ENCODE data around the gene DNAJC18.

DNAJC18 gene

GRCh38 chr5:139403418-139403786, 35.9 kb downstream of the DNAJC18 start:
- no peak for DNase-seq (ENCODE audit: low read depth)

GRCh38 chr5:139402561-139403158, 36.7 kb downstream of the DNAJC18 start:
- DNase-seq (ENCODE audit: low read depth): no peak

GRCh38 chr5:139401546-139401945, 37.8 kb downstream of the DNAJC18 start:
- no peak for DNase-seq (ENCODE audit: low read depth)

DNA sequence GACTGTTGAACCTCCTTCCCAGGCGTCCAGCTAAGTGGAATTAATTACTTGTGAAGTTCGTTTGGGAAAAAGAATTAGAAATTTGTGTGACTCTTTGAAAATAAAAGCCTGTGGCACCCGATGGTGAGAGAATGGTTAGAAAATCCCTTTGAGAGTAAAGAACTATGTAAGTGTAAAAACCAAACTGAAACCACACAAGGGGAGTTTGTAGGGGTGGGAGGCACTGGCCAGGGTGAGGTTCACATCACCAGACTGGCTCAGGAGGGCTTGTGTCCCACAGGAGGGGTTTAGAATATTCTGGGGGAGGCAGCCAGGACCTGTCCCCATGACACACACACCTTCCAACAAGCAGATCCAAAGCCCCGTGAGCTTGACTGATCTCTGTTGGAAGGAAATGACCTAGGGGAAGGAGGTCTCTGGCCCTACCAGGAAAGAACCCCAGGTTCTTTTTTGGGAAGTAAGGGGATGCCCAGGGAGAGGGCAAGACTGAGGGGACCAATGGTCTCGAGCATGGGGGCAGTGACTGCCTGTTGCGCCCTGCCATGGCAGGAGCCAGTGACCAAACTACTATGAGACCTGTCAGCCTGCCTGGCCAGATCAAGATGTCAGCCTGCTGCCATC, 39.7 kb downstream of the DNAJC18 start:
- DNase-seq (ENCODE audit: low read depth): no peak

DNA sequence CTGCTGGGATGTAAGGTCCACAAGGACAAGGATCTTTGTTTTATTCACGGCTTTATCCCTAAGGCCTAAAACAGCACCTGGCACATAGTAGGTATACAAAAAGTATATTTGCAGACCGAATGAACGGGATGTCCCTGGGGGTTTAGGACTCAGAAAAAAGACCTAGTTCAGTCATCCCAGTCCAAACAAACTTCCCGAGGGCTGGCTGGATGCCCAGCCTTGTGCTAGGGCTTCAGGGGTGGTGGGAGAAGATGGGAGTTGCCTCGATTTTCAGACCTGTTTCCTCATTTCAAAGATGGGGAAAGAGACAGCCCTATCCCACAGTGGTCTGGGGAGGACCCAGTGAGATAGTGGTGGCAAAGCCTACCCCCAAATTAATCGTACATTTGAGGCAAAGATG, 41.4 kb downstream of the DNAJC18 start:
- no peak for DNase-seq (ENCODE audit: low read depth)

GRCh38 chr5:139396691-139397090, 42.6 kb downstream of the DNAJC18 start:
- no peak for DNase-seq (ENCODE audit: low read depth)

- DNase-seq (ENCODE audit: low read depth): no peak
Observed at GRCh38 chr5:139395844-139396640, 43.3 kb downstream of the DNAJC18 start.

DNA sequence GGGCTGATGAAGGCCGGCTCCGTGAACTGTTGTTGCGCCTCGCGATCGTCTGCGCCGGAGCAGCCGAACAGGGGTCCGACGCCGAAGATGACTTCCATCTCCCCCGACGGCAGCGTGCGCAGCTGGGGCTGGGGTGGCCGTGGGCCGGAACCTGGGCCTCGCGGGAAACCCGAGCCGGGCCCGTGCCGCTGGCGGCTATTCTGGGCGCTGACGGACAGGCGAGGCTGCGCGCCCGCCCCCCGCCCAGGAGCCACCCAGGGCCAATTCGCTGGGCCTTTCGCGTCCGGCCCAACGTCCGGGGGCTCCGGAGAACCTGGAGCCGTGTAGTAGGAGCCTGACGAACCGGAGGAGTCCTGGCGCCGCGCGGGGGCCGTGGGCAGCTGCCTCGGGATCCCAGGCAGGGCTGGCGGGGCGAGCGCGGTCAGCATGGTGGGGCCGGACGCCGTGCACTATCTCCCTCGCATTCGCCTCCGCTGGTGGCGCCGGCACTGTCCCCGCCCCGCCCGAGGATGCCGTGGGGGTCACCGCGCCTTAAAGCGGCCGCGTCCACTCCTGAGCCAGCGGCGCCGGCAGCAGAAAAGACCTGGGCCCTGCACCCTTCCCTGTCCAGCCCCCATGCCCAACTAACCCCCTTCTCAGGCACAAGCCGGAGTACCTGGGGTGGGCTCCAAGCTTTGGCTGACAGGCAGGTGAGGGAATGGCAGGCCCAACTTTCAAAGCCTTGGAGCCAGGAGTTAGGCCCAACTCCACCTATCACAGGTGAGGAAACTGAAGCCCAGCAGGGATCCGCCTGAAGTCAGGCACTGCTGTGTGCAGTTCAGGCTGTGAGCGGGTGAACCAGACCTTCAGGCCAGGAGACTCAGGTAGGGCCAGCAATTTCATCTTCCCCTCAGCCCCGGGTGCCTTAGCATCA, 44.4 kb downstream of the DNAJC18 start, which contains the start of gene PROB1:
TSS of gene PROB1 (minus strand) at position 451 of the 913 bp plus-strand sequence. CDS start at position 428, 23 bp downstream.
- DNase-seq (ENCODE audit: low read depth): no peak

DNA sequence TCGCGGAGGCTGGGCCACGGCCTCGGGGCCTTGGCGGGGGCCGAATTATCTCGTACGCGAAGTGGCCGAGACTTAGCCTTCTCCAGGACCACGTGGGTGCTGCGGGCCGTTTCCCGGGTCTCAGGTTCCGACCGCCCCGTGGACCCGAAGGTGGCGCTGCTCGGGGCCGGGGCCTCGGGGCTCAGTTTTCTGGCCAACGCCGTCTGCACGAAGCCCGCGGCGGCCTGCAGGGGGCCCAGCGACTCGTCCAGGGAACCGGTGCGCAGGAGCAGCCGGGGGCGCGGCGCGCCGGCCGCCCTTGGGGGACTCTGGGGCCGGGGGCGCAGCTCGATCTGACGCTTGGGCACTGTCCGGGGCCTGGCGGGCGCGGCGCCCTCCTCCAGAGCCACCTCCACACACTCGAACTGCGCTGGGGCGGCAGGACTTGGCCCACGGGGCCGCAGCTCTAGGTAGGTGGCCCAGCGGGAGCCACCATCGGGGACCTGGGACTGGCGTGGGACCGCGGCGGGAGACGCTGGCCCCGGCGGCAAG, 45.1 kb downstream of the DNAJC18 start:
- DNase-seq (ENCODE audit: low read depth): peak; percentile 66

- peak; percentile 35 for DNase-seq (ENCODE audit: low read depth)
Observed at GRCh38 chr5:139393497-139394122, 45.7 kb downstream of the DNAJC18 start.

GRCh38 chr5:139392678-139393496, 46.4 kb downstream of the DNAJC18 start:
- peak; percentile 78 for DNase-seq (ENCODE audit: low read depth)

DNA sequence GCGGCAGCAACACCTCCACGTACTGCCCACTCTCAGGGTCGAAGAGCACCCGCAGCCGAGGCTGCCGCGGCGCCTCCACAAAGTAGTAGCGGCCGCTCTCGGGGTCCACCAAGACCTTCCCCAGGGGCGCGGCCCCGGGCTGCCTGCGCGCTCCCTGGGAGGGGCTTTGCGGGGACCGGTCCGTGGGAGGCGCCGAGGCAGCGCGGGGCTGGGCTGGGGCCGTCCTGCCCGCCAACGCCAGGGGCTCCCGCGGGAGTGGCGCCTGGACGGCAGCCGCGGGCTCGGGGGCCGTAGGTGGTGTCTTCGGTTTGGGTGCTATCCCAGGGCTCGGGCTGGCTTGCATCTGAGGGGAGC, 47.0 kb downstream of the DNAJC18 start:
- DNase-seq (ENCODE audit: low read depth): no peak

DNA sequence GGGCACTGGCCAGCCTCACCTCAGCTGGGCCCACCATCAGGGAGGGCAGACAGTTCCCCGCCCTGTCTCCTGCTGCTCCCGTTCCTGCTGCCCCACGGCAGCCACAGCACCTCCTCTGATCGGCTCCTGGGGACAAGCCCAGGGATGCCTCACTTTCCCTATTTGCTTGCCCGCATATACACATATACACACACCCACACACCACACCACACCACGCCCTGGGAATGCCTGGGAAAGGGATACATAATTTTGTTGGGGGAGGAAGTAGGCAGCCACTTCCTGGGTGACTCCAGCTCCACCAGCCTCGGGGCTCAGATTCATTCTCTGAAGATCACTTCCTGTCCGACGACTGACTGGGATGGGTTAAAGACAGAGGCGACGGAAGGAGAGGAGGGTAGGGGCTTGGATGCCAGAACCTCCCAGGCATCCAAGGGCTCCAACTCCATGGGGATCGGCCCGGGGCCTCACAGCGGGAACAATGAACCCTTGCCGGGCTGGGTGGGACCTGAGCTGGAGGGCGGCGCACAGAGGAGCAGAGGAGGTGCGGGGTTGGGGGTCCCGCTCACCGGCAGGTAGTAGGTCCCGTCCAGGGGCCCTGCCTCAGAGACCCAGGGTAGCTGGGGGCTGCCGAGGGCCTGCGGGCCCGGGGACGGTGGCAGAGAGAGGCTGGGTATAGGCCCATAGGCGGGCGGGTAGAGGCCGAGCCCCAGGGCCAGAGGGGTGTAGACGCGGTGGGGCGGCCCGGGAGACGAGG, 47.6 kb downstream of the DNAJC18 start:
- no peak for DNase-seq (ENCODE audit: low read depth)

GRCh38 chr5:139390639-139391569, 48.4 kb downstream of the DNAJC18 start:
- DNase-seq (ENCODE audit: low read depth): no peak

DNA sequence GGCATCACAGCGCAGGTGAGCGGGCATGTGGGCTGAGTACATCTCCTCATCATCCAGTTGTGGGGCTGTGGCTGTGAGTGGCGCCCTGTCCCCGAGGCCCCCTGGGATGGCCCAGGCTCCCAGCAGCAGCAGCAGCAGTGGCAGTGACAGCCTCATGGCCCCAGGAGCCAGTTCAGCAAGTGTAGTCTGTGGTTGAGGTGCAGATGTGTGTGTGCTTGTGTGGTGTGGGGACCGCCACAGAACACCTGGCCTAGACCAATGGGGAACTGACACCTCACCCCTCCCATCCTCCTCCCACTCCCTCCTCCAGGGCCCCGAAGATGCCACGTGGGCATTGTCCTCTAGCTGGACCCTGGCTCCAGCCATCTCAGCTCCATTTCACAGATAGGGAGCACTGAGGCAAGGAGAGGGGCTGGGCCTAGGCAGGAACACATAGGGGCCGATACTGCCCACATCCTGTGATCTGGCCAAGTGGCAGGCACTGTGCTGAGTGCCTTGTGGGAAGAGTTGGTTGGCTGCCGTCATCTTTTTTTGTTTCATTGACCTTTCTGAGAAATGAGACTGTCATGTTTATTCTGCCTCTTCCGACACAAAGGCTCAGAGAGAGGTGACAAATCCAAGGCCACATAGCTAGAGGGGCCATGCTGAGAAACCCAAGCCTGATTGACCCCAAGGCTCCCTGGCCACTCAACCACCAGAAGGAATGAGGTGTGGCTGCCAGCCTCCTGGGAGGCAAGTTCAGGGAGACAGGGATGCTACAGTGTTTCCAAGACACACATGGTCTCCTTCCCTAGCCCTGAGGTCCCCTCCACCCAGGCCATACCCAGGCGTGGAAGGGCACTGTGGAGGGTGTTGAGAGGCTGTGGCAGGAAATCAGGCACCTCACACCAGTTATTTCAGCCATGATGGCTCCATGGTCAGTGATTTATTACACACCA, 49.4 kb downstream of the DNAJC18 start, which contains the start of gene MZB1:
TSS of gene MZB1 (minus strand) at position 213 of the 938 bp plus-strand sequence. CDS start at position 156, 57 bp downstream.
- DNase-seq (ENCODE audit: low read depth): no peak

- no peak for DNase-seq (ENCODE audit: low read depth)
Observed at GRCh38 chr5:139388198-139388821, 51.0 kb downstream of the DNAJC18 start.
